NT2/D1 (cell line): ENCODE data around the gene KLF3.

ENCODE experiments used
- SUZ12 ChIP-seq: IDR thresholded peaks from 2 replicates; pipeline ENCODE4 v1.6.1; 2011; ENCODE audit not compliant: insufficient read length, insufficient read depth; ENCODE audit errors: extremely low read depth
- YY1 ChIP-seq: IDR thresholded peaks from 2 replicates; pipeline ENCODE4 v1.6.1; 2011; ENCODE audit not compliant: insufficient read length, insufficient read depth
- ZNF274 ChIP-seq: IDR thresholded peaks from 2 replicates; pipeline ENCODE4 v1.6.1; 2011; ENCODE audit warnings: mild to moderate bottlenecking, low read depth, low read length

- TF ChIP-seq YY1 (no peak), ZNF274 (no peak), SUZ12 (no peak)
Measured at GRCh38 chr4:38717604-38718003, 53.6 kb downstream of the KLF3 start.
